ENCODE data around the gene AP2B1. TPM values are rescaled to one million over a fixed set of nuclear protein-coding genes. Genes with fewer than 3 reads are reported as not detected.

Gene AP2B1
- polyA plus RNA-seq, 1 donor (not counting 4 experiments of a cell fraction or from before 2014, with no cell fraction given) = 189 TPM

GRCh38 chr17:35616536-35616935 is 29.4 kb downstream of the AP2B1 start:
- Histone ChIP-seq H3K9me3 (ENCODE audit: control insufficient read depth, low read depth, low read length) (no peaks in the 10 kb centered on the region), H3K79me2 (ENCODE audit: control insufficient read depth, insufficient read depth, low read length) (peaks cover 20% of the 10 kb centered on the region), H3K36me3 (ENCODE audit: control insufficient read depth in 2 of 2, extremely low read depth in 1 of 2, insufficient read depth in 2 of 2, low read length in 2 of 2) (peaks cover 10 to 19% of the 10 kb centered on the region in 2 experiments), H3K9me1 (ENCODE audit: control insufficient read depth, extremely low read depth, insufficient read depth, low read length) (no peaks in the 10 kb centered on the region), H3K4me1 (ENCODE audit: control insufficient read depth, extremely low read depth, insufficient read depth, low read length) (no peaks in the 10 kb centered on the region), H2AFZ (ENCODE audit: control insufficient read depth, low read length) (no peak overlapping the region), H3K9ac (ENCODE audit: control insufficient read depth, extremely low read depth, insufficient read depth, low read length) (no peak overlapping the region), H3K27me3 (ENCODE audit: control insufficient read depth, extremely low read depth, insufficient read depth, low read length) (no peaks in the 10 kb centered on the region), H3K27ac (ENCODE audit: control insufficient read depth, insufficient read depth, low read length) (no peak overlapping the region), H4K20me1 (ENCODE audit: control insufficient read depth, extremely low read depth, insufficient read depth, low read length) (peaks cover 3% of the 10 kb centered on the region), H3K4me3 (ENCODE audit: control insufficient read depth in 2 of 3, extremely low read depth in 1 of 3, insufficient read depth in 2 of 3, low read depth in 1 of 3, low read length in 3 of 3) (no peak overlapping the region), H3K4me2 (ENCODE audit: control insufficient read depth, extremely low read depth, insufficient read depth, low read depth, low read length) (no peak overlapping the region)
- no peak for DNase-seq (ENCODE audit: low read depth, low spot score)
- no peak for FAIRE-seq
- no peak for TF ChIP-seq EZH2 (IDR thresholded peaks at IDR 0.05; ENCODE audit: low read length)
- no peak for TF ChIP-seq CTCF (optimal IDR thresholded peaks at IDR 0.05 in 1 of 3, IDR thresholded peaks at IDR 0.05 in 1 of 3, conservative IDR thresholded peaks at IDR 0.05 in 1 of 3; ENCODE audit: extremely low read depth in 1 of 3, insufficient read depth in 2 of 3, low read length in 3 of 3)
- dilution Hi-C loops (cut with MboI; ENCODE audit: extremely low pct_ligation_motif_present, low sequenced_read_pairs) = no loop called here

GRCh38 chr17:35617505-35617904 is 30.4 kb downstream of the AP2B1 start:
- Histone ChIP-seq H3K9me3 (ENCODE audit: control insufficient read depth, low read depth, low read length) (no peaks in the 10 kb centered on the region), H3K36me3 (ENCODE audit: control insufficient read depth in 2 of 2, extremely low read depth in 1 of 2, insufficient read depth in 2 of 2, low read length in 2 of 2) (peaks cover 10 to 16% of the 10 kb centered on the region in 2 experiments), H3K79me2 (ENCODE audit: control insufficient read depth, insufficient read depth, low read length) (peaks cover 20% of the 10 kb centered on the region), H3K9ac (ENCODE audit: control insufficient read depth, extremely low read depth, insufficient read depth, low read length) (no peak overlapping the region), H3K27me3 (ENCODE audit: control insufficient read depth, extremely low read depth, insufficient read depth, low read length) (no peaks in the 10 kb centered on the region), H2AFZ (ENCODE audit: control insufficient read depth, low read length) (no peak overlapping the region), H3K27ac (ENCODE audit: control insufficient read depth, insufficient read depth, low read length) (no peak overlapping the region), H3K4me1 (ENCODE audit: control insufficient read depth, extremely low read depth, insufficient read depth, low read length) (no peaks in the 10 kb centered on the region), H3K9me1 (ENCODE audit: control insufficient read depth, extremely low read depth, insufficient read depth, low read length) (no peaks in the 10 kb centered on the region), H4K20me1 (ENCODE audit: control insufficient read depth, extremely low read depth, insufficient read depth, low read length) (peaks cover 3% of the 10 kb centered on the region), H3K4me3 (ENCODE audit: control insufficient read depth in 2 of 3, extremely low read depth in 1 of 3, insufficient read depth in 2 of 3, low read depth in 1 of 3, low read length in 3 of 3) (no peak overlapping the region), H3K4me2 (ENCODE audit: control insufficient read depth, extremely low read depth, insufficient read depth, low read depth, low read length) (no peak overlapping the region)
- TF ChIP-seq CTCF (optimal IDR thresholded peaks at IDR 0.05 in 1 of 3, IDR thresholded peaks at IDR 0.05 in 1 of 3, conservative IDR thresholded peaks at IDR 0.05 in 1 of 3; ENCODE audit: extremely low read depth in 1 of 3, insufficient read depth in 2 of 3, low read length in 3 of 3) = no peak
- TF ChIP-seq EZH2 (IDR thresholded peaks at IDR 0.05; ENCODE audit: low read length) = no peak
- dilution Hi-C loops (cut with MboI; ENCODE audit: extremely low pct_ligation_motif_present, low sequenced_read_pairs) = no loop called here
- DNase-seq (ENCODE audit: low read depth, low spot score) (no peak), FAIRE-seq (no peak)
